ENCODE measurements around the gene IZUMO1. TPM values are rescaled to one million over a fixed set of nuclear protein-coding genes. Genes with fewer than 3 reads are reported as not detected.
A peak's percentile ranks its signal among the peaks of the same experiment; 100 is the strongest.
"Not testable (repeated sequence)": the region's sequence is repeated elsewhere in the genome, so short reads cannot be mapped to it uniquely, and the experiment has no call there.

IZUMO1 gene
- total RNA-seq, 1 experiment from 2014 or later, result 10.3 TPM

GRCh38 chr19:48794291-48794690 is 47.6 kb upstream of the IZUMO1 start:
- no peaks in the 10 kb centered on the region for H3K9me3 ChIP-seq
- intact Hi-C loops (cut with micrococcal nuclease; ENCODE audit: unreplicated experiment), result loop anchor here (2.0 kb wide), 1 partner anchor 177 kb away; no protein-coding TSS in a partner anchor
- peak overlapping the region; percentile 83 for H3K4me3 Mint-ChIP-seq (ENCODE audit: unreplicated experiment)
- no peaks in the 10 kb centered on the region for H3K36me3 ChIP-seq (ENCODE audit: control insufficient read depth, insufficient read depth, low read length)
- peaks cover 18% of the 10 kb centered on the region for H3K36me3 Mint-ChIP-seq (ENCODE audit: insufficient read depth, unreplicated experiment)
- CTCF ChIA-PET, result interaction anchor here (0.7 to 3.5 kb wide), 6 partner anchors 14 to 55 kb away, joined by 3 to 77 read pairs (median 10); partner anchors contain the start of genes BCAT2 and HSD17B14
- H3K9me3 Mint-ChIP-seq (ENCODE audit: unreplicated experiment), result no peaks in the 10 kb centered on the region
- no peak for TF ChIP-seq CTCF (IDR thresholded peaks at IDR 0.05; ENCODE audit: insufficient read depth in 1 of 2, low read depth in 1 of 2, low read length in 1 of 2, severe bottlenecking in 1 of 2, unreplicated experiment in 1 of 2)
- H3K4me3 ChIP-seq (ENCODE audit: low read depth, low read length), result no peak overlapping the region
- no peaks in the 10 kb centered on the region for H3K27me3 Mint-ChIP-seq (ENCODE audit: insufficient read depth, unreplicated experiment)
- peaks cover 8% of the 10 kb centered on the region for H3K4me1 ChIP-seq
- H3K27me3 ChIP-seq (replicated peaks; ENCODE audit: control insufficient read depth, insufficient read depth, low read length), result no peaks in the 10 kb centered on the region
- H3K27ac Mint-ChIP-seq (ENCODE audit: unreplicated experiment), result peak overlapping the region; percentile 79
- H3K4me1 Mint-ChIP-seq (ENCODE audit: low read depth, unreplicated experiment), result peaks cover 13% of the 10 kb centered on the region
- POLR2A ChIA-PET, result interaction anchor here (0.7 kb wide), 1 partner anchor 173 kb away, joined by 3 read pairs; no protein-coding TSS in a partner anchor
- DNase-seq, result no peak
- no TSS peak for BruUV-seq (replicated peaks)

- Mint-ChIP-seq H3K36me3 (ENCODE audit: insufficient read depth, unreplicated experiment) (peaks cover 15% of the 10 kb centered on the region), H3K9me3 (ENCODE audit: unreplicated experiment) (no peaks in the 10 kb centered on the region), H3K4me1 (ENCODE audit: low read depth, unreplicated experiment) (peaks cover 13% of the 10 kb centered on the region), H3K27ac (ENCODE audit: unreplicated experiment) (no peak overlapping the region), H3K27me3 (ENCODE audit: insufficient read depth, unreplicated experiment) (no peaks in the 10 kb centered on the region), H3K4me3 (ENCODE audit: unreplicated experiment) (no peak overlapping the region)
- Histone ChIP-seq H3K27me3 (replicated peaks; ENCODE audit: control insufficient read depth, insufficient read depth, low read length) (no peaks in the 10 kb centered on the region), H3K36me3 (ENCODE audit: control insufficient read depth, insufficient read depth, low read length) (no peaks in the 10 kb centered on the region), H3K9me3 (no peaks in the 10 kb centered on the region), H3K4me1 (peaks cover 8% of the 10 kb centered on the region), H3K4me3 (ENCODE audit: low read depth, low read length) (no peak overlapping the region)
- POLR2A ChIA-PET, result no interaction called here
- CTCF ChIA-PET, result interaction anchor here (3.0 kb wide), 1 partner anchor 49 kb away, joined by 44 read pairs; no protein-coding TSS in a partner anchor
- no TSS peak for BruUV-seq (replicated peaks)
- no peak for DNase-seq
- intact Hi-C loops (cut with micrococcal nuclease; ENCODE audit: unreplicated experiment), result no loop called here
- no peak for TF ChIP-seq CTCF (IDR thresholded peaks at IDR 0.05; ENCODE audit: insufficient read depth in 1 of 2, low read depth in 1 of 2, low read length in 1 of 2, severe bottlenecking in 1 of 2, unreplicated experiment in 1 of 2)
These were observed 46.6 kb upstream of the IZUMO1 start for GRCh38 chr19:48793271-48793670.

GRCh38 chr19:48787331-48787730 is 40.6 kb upstream of the IZUMO1 start:
- H3K27ac Mint-ChIP-seq (ENCODE audit: unreplicated experiment); H3K27me3 Mint-ChIP-seq (ENCODE audit: insufficient read depth, unreplicated experiment); H3K36me3 ChIP-seq (ENCODE audit: control insufficient read depth, insufficient read depth, low read length); H3K4me1 Mint-ChIP-seq (ENCODE audit: low read depth, unreplicated experiment); H3K4me1 ChIP-seq; BruUV-seq (replicated peaks); H3K27me3 ChIP-seq (replicated peaks; ENCODE audit: control insufficient read depth, insufficient read depth, low read length); H3K9me3 Mint-ChIP-seq (ENCODE audit: unreplicated experiment); H3K9me3 ChIP-seq; H3K36me3 Mint-ChIP-seq (ENCODE audit: insufficient read depth, unreplicated experiment); H3K4me3 Mint-ChIP-seq (ENCODE audit: unreplicated experiment); H3K4me3 ChIP-seq (ENCODE audit: low read depth, low read length); DNase-seq: not testable (repeated sequence)
- POLR2A ChIA-PET, result interaction anchor here (0.6 kb wide), 1 partner anchor 105 kb away, joined by 3 read pairs; no protein-coding TSS in a partner anchor
- intact Hi-C loops (cut with micrococcal nuclease; ENCODE audit: unreplicated experiment), result loop anchor here (5.0 kb wide), 1 partner anchor 285 kb away; the partner anchor contains the start of gene KCNA7
- CTCF ChIA-PET, result interaction anchor here (0.7 to 1.6 kb wide), 4 partner anchors 23 to 310 kb away, joined by 3 to 48 read pairs (median 6); partner anchors contain the start of gene BCAT2

GRCh38 chr19:48786422-48786821 is 39.7 kb upstream of the IZUMO1 start:
- peaks cover 13% of the 10 kb centered on the region for H3K4me1 Mint-ChIP-seq (ENCODE audit: low read depth, unreplicated experiment)

More at GRCh38 chr19:48786422-48786821, 39.7 kb upstream of the IZUMO1 start:
- H3K27me3 Mint-ChIP-seq (ENCODE audit: insufficient read depth, unreplicated experiment); H3K9me3 Mint-ChIP-seq (ENCODE audit: unreplicated experiment); POLR2A ChIA-PET; H3K27ac Mint-ChIP-seq (ENCODE audit: unreplicated experiment); H3K36me3 ChIP-seq (ENCODE audit: control insufficient read depth, insufficient read depth, low read length); H3K27me3 ChIP-seq (replicated peaks; ENCODE audit: control insufficient read depth, insufficient read depth, low read length); H3K9me3 ChIP-seq; DNase-seq; BruUV-seq (replicated peaks); H3K4me3 Mint-ChIP-seq (ENCODE audit: unreplicated experiment); H3K36me3 Mint-ChIP-seq (ENCODE audit: insufficient read depth, unreplicated experiment); H3K4me3 ChIP-seq (ENCODE audit: low read depth, low read length): not testable (repeated sequence)
- CTCF ChIA-PET, result interaction anchor here (0.9 kb wide), 1 partner anchor 57 kb away, joined by 6 read pairs; no protein-coding TSS in a partner anchor
- H3K4me1 ChIP-seq, result peaks cover 11% of the 10 kb centered on the region
- intact Hi-C loops (cut with micrococcal nuclease; ENCODE audit: unreplicated experiment), result loop anchor here (5.0 kb wide), 1 partner anchor 286 kb away; the partner anchor contains the start of gene KCNA7

Measured in Caco-2 (cell line).